Bladder microvascular endothelial cell (primary cell): ENCODE measurements around the gene FABP6. TPM values are rescaled to one million over a fixed set of nuclear protein-coding genes. Genes with fewer than 3 reads are reported as not detected.

ENCODE experiments used
- total RNA-seq: library from RNA; depleted of rRNA; stranded (reverse); fragments of >200 nt; gene quantifications from 2 replicates; pipeline ENCODE4 v1.2.3, GENCODE V29; 2014

Gene FABP6
- total RNA-seq = not detected in 2 replicates

DNA sequence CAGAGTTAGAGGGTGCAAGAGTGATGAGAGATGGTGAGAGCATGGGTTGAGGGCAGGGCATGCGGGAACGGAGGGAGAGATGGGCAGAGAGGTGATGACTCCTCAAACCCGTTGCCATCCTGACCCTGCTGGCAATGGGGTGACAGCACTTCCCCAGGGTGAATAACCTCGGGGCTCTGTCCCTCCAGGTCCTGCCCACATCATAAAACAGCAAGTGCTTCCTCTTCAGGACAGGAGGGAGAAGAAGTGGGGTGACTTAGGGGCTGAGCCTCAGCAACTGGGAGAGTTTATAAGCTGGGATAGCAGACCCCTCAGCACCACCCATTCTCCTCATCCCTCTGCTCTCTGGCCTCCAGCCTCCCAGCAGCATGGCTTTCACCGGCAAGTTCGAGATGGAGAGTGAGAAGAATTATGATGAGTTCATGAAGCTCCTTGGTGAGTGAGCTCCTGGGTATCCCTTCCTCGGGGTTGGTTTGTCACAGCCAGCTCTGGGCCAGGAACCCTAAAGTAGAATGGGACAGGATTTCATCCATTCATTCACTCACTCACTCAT is at the start of gene FABP6:
TSS of gene FABP6 (plus strand) at position 317 of the 553 bp plus-strand sequence. CDS start at position 369, 52 bp downstream.

Other genes starting within 250 kb of the FABP6 start
- 35.8 and 45.9 TPM in 2 replicates for gene TTC1, start 220.4 kb upstream of the FABP6 start, total RNA-seq
- 8.9 and 17.0 TPM in 2 replicates for gene PWWP2A, start 110.1 kb upstream of the FABP6 start, total RNA-seq
- 3.2 and 8.0 TPM in 2 replicates for gene CCNJL, start 83.1 kb downstream of the FABP6 start, total RNA-seq
- gene C1QTNF2, start 141.1 kb downstream of the FABP6 start, total RNA-seq = 0.31 TPM in 1 of 2 replicates, not detected in the other
- 2.1 and 4.4 TPM in 2 replicates for gene FAM200C, start 170.5 kb downstream of the FABP6 start, total RNA-seq
- gene SLU7, start 189.6 kb downstream of the FABP6 start, total RNA-seq = 49.9 and 76.3 TPM in 2 replicates
- 55.1 and 100 TPM in 2 replicates for gene PTTG1, start 192.3 kb downstream of the FABP6 start, total RNA-seq